Stimulated activated CD8-positive, alpha-beta memory T cell treated with anti-CD3 and anti-CD28 coated beads, Interleukin-2, amount 100 ng/mL, for 48 hours (primary cell): ENCODE results near the gene CHADL.

ENCODE experiments used
- DNase-seq, 2 donors: peaks; one replicate each; pipeline ENCODE4 v3.0.0-alpha.2; 2020; ENCODE audit warnings: low read depth in 2 of 2

CHADL gene

DNA sequence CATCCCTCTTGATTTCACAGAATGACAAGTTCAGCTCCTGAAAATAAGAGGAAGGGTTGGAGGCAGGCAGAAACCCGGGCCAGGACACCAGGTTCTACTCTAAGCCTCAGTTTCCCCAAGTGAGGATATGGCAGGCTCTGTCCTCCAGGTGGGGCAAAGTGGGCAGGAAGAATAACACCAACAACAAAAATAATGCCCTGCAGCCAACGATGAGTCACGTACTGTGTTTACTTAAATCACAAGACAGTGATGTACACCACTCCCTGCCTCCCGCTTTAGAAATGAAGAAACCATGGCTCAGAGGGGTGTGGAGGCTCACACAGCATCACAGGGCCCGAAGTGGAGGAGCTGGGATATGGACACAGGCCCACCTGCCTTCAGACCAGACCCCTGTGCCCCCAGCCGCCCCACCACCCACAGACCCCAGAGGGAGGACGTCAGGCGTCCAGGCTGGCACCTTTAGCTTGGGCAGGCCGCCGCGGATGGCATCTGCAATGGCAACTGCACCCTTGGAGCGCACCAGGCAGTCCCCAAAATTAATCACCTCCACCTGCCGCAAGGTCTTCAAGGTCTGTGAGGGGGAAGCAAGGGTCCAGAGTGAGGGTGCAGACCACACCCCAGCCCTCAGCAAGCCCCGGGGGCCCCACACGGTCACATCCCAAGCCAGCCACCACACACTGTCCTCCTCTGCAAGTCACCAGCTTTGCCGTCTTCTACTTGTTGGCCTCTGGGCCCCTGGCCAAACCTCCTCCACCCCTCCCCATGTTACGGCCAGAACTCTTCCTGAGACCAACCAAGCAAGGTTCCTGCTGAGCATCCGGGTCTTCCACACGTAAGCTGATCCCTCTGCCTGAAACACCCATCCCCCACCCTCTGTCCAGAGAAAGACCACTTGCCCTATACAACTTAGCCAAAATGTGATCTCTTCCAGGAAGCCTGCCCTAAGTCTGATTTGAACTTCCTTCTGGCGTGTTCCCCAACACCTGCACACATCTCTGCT lies 15.8 kb upstream of the CHADL start:
- DNase-seq = no peak

DNA sequence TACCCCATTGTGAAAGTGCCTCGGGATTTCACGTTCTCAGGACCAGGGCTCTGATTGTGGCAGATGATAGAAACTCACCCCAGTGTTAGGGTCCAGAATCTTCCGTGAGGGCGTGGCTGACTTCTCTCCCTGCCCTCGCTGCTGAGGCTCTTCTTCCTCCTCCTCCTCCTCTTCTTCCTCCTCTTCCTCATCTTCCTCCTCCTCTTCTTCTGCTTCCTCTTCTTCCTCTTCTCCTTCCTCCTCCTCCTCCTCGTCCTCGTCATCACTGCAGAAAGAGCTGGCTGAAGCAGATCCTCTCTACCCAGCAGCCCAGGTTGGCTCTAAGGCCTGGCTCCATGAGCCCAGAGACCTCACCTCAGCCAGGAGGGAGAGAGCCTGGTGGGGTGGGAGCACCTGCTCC lies 13.5 kb upstream of the CHADL start:
- DNase-seq = no peak

DNA sequence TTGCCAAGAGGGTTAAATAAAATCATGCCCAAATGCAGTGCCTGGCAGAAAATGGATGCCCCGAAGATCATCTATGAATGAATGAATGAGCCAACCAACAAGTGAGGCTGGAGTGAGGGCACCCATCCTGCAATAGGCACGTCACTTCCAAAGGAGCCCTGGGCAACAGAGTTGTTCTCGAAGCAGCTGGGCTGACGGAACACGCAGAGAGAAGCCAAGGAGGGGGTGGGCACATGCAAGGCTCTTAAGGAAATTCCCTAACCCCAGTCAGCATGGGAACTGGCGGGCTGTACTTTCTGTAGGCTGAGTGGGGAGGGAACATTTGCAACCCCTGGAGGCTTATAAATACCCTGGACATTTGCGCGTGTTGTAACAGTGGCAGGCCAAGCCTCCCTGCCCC lies 11.6 kb upstream of the CHADL start:
- DNase-seq = no peak

DNA sequence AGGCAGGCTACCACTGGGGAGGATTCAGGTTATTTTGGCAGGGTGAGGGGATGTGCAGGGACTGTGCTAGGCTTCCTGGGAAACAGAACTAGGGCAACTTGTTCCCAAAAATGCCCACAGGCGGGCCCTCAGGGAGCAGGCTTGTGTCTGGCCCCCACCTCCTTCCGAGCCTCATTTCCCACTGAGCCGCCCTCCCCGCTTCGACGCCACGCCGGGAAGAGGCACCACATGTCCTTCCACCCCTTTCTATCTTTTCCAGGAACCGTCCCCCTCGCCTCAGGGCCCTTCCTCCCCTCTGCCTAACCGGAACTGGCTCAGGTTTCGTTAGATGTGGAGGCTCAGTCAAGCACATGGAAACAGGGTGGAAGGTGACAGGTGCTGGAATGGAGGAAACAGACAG lies 9.4 kb upstream of the CHADL start:
- DNase-seq = no peak

DNA sequence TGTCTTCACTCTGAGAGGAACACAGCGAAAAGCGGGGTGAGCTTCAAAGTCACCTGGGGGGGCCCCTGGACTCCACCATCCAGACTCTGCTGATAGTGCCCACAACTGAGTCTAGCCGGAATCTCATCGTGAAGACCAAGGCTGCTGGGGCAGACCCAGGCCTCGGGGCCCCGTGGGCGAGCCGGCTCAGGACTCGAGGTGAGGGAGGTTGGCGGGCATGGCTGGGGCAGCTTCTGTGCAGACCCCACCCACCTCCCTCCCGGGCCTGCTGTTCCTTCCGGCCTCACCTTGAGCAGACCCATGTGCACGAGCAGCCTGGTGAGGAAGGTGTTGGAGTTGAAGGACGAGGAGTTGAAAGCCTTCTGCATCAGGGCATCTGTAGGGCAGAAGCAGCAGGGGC lies 8.7 kb upstream of the CHADL start:
- DNase-seq = no peak

DNA sequence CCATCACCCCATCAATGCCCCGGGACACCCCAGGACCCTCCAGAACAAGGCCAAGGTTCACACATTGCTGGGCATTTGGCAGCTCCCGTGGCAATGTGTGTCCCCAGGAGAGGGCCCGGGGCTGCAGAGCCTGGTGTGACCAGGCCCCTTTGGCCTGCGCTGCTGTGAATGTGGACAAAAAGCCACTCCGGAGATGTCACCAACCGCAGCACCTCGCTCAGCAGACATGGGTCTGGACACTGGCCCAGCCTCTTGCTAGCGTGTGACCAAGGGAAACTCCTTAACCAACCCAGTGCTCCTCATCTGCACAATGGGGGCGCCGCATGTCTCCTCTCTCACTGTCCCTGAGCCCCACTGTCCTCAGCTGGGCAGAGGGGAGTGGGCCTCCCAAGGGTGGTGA lies 8.0 kb upstream of the CHADL start:
- DNase-seq = no peak

DNA sequence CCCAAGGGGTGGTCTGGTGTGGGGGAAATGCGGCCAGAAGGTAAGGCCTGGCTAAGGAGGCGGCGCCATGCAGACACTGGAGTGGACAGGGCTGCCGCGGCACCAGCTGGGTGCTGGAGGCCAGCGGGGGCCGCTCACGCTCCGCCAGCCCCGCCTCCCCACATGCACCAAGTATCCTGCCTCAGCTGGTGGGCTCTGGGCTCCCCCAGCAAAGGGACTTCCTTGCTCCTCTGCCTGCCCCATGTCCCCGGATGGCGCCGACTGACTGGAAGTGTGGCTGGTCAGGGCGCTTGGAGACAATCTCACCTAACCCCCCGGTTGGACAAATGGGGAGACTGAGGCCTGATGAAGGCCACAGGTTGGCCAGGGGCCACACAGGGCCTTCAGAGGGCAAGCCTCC lies 7.6 kb upstream of the CHADL start:
- DNase-seq = no peak

DNA sequence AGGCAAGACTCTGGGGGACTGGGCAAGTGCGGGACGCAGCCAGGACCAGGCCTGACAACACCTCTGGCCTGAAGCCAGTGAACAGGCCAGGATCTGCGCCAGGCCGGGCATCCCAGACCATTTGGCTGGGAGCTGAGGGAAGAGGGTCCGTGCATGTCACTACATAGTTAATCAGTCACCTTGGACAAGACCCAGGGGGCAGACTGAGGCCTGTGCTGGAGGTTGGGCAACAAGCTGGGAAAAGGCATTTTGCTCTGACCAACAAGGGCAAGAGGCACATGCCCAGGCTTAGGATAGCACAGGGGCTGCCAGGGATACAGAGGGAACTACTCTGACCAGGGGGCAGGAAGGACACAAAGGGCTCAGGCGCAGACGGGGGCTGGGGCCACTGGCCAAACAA lies 7.0 kb upstream of the CHADL start:
- no peak for DNase-seq

DNA sequence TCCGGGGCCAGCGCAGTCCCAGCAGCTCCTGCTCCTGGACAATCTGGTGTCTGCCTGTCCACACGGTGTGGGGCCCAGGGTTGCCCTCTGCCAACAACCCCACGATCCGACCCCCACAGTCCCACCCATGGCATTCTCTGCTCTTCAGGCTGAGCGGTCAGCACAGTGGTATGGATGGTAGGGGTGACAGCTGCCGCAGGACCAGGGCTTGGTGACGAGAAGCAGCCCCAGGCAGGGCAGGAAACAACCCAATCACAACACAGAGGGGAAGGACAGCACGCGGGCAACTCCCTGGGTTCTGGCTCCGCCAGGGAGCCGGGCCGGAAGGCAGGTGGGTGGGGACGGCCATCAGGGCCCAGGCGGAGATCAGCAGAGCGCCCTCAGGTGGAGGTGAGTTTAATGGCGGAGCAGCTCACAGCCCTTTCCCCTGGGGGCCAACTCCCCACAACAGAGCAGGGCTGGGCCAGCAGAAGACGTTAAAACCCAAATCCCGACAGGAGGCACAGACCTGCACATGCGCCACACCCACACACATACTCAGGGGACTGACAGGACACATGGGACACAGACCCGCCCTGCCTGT lies 5.3 kb upstream of the CHADL start:
- no peak for DNase-seq

DNA sequence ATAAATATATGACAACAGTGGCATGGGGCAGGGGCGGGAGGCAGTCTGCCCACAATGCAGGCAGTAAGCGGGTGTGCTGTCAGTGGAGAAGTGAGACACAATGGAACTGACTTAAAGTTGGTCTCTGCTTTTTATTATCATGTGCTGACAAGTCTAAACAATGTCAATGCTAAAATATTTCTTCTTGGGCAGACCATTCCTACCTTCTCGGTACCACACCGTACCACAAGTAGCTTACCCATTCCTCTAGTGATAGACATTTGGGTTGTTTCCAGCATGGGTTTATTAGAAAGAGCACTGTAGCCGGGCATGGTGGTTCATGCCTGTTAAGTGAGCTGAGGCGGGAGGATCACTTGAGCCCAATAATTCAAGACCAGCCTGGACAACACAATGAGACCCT lies 2.6 kb upstream of the CHADL start:
- no peak for DNase-seq

DNA sequence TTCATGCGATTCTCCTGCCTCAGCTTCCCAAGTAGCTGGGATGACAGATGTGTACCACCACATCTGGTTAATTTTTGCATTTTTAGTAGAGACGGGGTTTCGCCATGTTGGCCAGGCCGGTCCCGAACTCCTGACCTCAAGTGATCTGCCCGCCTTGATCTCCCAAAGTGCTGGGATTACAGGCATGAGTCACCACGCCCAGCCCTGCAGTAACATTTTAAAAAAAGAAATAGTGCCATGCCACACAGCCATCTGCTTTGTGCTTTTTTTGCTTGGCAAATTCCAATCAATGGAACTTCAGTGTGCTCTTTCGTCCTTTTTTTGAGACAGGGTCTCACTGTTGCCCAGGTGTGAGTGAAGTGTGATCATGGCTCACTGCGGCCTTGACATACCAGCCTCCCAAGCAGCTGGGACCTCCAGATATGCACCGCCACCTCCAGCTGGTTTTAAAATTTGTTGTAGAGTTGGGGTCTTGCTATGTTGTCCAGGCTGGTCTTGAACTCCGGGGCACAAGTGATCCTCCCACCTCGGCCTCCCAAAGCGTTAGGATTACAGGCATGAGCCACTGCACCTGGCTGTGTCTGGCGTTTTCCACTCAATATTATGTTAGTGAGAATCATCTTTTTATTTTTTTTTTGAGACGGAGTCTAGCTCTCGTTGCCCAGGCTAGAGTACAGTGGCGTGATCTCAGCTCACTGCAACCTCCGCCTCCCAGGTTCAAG lies 1.8 kb upstream of the CHADL start:
- no peak for DNase-seq

DNA sequence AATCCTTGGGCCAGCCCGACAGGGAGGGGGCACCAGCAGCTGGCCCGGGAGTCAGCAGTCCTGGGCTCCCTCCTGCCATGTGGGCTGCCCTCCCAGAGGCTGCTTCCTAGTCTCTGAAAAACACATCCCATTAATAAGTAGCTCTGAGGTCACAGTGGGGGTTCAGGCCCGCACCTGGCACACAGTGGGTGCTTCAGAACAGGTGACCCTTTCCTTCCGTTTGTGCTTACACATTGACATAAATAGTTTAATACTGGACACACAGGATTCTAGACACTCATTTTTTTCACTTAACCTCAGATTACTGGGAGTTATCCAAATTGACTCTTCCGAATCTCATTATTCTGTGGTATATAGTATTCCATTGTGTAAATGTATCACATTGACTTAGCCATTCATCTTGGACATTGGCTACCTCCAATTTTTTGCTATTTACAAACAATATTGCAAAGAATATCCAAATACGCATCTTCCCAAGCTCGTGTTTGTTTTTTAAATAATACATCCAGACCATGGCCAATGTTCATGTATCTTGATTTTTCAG lies 474 bp upstream of the CHADL start:
- no peak for DNase-seq

DNA sequence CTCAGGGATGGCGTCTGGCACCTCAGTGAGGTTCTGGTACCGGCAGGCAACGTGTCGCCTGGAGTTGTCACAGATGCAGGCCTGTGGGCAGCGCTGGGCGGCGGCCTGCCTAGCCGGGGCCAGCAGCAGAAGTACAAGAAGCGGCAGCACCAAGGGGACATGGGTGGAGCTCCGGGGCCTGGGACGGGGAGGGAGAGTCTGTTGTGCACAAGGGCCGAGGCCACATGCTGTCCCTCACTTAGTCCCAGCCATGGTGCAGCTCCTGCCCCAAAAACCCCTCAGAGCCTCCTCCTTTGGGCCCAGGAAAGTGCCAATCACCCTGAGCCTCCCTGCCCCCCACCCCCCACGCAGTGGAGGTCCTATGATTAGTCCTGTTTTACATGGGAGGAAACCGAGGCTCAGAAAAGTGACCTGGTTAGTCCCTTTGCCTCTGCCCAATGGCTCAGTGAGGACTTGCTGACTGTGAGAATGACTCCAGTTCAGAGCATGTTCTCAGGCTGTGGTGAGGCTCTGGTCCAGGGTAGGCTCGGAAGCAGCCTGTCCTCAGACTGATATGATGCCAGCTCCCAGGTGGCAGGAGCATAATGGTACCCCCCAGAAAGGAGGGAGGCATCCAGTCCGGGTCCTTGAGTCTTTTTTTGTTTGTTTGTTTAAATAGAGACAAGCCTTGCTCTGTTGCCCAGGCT lies 1.1 kb downstream of the CHADL start:
- DNase-seq = no peak

DNA sequence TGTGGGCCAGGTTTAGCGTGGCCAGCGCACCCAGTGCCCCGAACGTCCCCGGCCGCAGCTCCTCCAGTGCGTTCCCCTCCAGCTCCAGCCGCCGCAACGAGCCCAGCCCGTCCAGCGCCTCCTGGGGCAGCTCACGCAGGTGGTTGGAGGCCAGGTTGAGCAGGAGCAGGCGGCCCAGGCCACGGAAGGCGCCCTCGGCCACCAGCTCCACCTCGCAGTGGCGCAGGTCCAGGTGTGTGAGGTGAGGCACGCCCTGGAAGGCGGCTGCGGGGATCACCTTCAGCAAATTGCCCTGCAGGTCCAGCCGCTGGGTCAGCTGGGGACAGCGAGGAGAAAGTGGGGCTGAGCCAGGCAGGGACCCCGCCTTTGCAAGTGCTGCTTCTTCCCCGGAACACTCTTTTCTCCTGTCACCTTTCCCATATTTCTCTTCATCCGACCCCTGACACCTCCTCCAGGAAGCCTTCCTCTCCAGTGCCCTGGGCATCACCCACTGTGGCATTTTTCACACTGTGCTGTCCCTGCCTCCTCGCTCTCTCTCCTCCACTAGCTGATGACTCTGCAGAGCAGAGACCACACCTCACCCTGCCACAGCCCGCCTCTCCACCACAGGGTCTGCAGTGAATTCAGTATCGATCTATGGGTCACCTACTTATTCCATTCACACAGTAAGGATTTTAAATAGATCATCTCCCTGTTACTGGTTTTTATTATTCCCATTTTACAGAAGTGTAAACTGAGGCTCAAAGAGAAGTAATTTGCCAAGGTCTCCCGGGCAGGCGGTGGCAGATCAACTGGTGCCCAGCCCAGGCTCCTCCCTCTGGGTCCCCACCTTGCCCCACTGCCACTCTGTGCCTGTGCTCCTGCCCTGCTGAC lies 1.9 kb downstream of the CHADL start:
- no peak for DNase-seq

DNA sequence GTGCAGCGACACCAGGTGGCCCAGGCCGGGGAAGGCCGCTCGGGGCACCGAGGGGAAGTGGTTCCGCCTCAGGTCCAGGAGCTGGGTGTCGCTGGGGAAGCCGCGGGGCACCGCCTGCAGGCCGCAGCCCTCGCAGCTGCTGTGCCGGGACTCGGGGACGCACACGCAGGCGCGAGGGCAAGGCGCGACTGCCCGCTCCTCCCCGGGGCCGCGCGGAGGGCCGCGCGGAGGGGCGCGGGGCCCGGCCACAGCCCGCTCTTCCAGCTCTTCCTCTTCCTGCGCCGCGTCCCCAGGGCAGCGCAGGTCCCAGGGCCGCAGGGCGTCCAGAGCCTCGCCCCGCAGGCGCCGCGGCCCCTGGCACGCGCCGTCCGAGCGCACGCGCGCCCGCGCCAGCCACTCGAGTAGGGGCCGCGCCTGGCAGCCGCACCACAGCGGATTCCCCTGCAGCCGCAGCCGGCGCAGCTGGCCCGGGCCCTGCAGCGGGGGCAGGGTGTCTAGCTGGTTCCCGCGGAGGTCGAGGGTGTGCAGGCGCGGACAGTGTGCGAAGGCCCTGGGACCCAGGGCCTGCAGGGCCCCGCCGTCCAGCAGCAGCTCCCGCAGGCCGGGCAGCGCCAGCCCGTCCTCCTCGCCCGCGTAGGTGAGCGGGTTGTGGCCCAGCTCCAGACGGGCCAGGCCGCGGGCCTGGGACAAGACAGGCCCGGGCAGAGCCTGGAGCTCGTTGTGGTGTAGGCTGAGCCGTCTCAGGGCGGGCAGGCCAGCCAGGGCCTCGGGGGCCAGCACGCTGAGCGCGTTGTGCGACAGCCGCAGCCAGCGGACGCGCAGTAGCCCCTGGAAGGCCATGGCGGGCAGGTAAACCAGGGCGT lies 2.8 kb downstream of the CHADL start:
- peak; percentile 64 to 68 for DNase-seq

DNA sequence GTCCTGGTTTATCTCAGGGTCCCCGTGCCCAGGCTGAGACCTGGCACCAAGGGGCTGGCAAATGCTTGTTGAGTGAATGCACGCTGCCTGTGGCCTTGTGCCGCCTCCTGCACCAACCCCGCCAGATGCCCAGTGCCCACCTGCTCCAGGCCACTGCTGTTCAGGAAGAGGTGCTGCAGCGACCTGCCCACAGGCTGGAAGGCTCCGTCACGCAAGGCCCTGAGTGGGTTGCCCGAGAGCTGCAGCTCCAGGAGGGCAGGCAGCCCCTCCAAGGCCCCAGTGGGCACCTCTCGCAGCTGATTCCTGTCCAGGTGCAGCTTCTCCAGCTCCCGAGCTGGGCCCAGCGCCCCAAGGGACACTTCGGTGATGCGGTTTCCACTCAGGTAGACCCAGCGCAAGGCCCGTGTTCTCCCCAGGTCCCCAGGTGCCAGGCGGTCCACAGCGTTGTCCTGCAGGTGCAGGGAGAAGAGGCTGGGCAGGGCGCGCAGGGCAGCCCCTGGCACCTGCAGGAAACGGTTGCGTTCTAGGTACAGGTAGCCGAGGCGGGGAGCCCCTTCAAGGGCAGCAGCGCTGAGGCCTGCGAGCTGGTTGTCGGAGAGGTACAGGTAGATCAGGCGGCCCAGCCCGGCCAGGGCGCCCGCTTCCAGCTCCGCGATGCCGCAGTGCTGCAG lies 3.6 kb downstream of the CHADL start:
- no peak for DNase-seq

DNA sequence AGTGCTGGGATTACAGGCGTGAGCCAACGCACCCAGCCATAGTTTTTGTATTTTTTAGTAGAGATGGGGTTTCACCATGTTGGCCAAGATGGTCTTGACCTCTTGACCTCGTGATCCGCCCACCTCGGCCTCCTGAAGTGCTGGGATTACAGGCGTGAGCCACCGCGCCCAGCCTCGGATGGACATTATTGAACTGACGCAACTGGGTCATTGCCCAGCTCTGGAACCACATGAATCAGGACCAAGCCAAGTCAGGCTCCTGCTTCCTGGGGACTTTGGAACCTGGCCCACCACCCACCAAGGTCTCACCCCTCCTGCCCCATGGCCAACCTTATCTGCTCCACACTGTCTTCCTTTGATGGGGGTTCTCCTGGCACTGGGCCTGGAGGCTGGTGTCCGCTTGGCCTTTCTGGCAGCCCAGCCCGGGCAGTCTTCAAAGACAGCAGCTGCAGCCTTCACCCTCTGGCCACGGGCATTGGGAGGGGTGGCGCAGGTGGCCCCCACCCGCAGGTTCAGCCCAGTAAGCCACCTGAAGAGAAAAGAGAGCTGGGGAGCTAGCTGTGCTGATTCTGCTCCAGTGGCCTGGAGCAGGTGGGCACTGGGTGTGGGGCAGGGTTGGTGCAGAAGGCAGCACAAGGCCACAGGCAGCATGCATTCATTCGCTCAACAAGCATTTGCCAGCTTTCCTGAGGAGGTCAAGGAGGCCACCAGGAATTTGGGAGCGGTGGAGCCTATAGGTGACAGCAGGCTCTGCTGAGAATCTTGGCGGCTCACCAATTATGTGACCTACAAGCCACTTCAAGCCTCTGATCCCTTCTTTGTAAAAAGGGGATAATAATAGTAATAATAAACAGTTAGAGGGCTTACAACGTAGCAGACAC lies 5.7 kb downstream of the CHADL start:
- no peak for DNase-seq

DNA sequence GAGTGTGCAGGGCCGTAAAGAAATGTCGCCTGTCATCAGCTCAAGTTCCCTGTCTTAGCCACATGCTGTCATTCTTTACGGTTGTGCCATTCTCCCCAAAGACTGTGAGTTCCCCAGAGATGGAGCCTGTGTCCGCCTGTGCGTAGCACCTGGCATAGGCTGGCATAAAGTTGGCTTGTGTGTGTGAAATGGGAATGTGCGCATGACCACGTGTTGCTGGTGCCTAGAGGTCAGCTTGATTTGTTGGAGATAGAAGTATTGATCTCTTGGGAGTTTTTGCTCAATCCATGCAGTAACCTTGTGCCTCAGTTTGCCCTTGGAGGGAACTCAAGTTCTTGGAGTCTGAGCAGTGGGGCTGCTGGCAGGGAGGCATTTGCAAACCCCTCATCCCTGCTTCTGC lies 9.4 kb downstream of the CHADL start:
- DNase-seq = no peak
